Endothelial cell of umbilical vein (primary cell): ENCODE data around the gene ZNF225. TPM values are rescaled to one million over a fixed set of nuclear protein-coding genes. Genes with fewer than 3 reads are reported as not detected.

Experiments
- BruUV-seq: library from RNA; stranded (reverse); fragments of 400-500 nt; replicated peaks from 2 replicates; lab custom pipeline; 2021; lab: Mats Ljungman, UMichigan
- CTCF ChIA-PET: fragments of 300-600, 350-600 bp; sonication (Branson Sonifier 250); formaldehyde crosslinking; loops from one replicate; lab custom pipeline; 2021; ENCODE audit warnings: antibody characterized with exemption, inconsistent platforms; lab: Charles Lee
- POLR2A ChIA-PET: fragments of 300-600, 350-600 bp; sonication (Branson Sonifier 250); formaldehyde crosslinking; loops from one replicate; lab custom pipeline; 2021; ENCODE audit warnings: antibody characterized with exemption, inconsistent platforms; lab: Charles Lee
- DNase-seq: peaks from one replicate; pipeline ENCODE4 v3.0.0-alpha.2; 2011; ENCODE audit warnings: low read depth, low spot score
- FAIRE-seq: peaks from 2 replicates; lab custom pipeline; 2011; peaks lifted over from hg19 to GRCh38; lab: Jason Lieb, UNC
- H2AFZ ChIP-seq: 2 replicates; pipeline ENCODE4 v1.6.0; 2012; ENCODE audit warnings: low read depth, low read length, control low read depth, inconsistent platforms
- H3K27ac ChIP-seq: 2 replicates; pipeline ENCODE4 v1.5.1; 2011; ENCODE audit warnings: low read depth, mild to moderate bottlenecking, control low read depth, low read length, moderate library complexity; ENCODE audit not compliant: insufficient read depth
- H3K27me3 ChIP-seq, 2 experiments: 2 replicates each; pipeline versions ENCODE4 v1.6.0 to v1.6.1; 2011; ENCODE audit warnings: low read length in 2 of 2, mixed read lengths in 1 of 2; ENCODE audit not compliant: control insufficient read depth in 2 of 2, insufficient read depth in 2 of 2
- H3K36me3 ChIP-seq, 2 experiments: 2 replicates in 1 of 2; 3 replicates in 1 of 2; pipeline ENCODE4 v1.5.1; 2011; ENCODE audit warnings: low read length in 2 of 2, mild to moderate bottlenecking in 1 of 2, moderate library complexity in 1 of 2; ENCODE audit not compliant: control insufficient read depth in 2 of 2, insufficient read depth in 2 of 2; ENCODE audit errors: extremely low read depth in 1 of 2
- H3K4me1 ChIP-seq: 3 replicates; pipeline ENCODE4 v1.5.1; 2011; ENCODE audit warnings: mild to moderate bottlenecking, low read length; ENCODE audit not compliant: control insufficient read depth, insufficient read depth; ENCODE audit errors: extremely low read depth
- H3K4me2 ChIP-seq: 2 replicates; pipeline ENCODE4 v1.6.1; 2011; ENCODE audit warnings: low read length, control low read depth, mixed read lengths; ENCODE audit not compliant: insufficient read depth
- H3K4me3 ChIP-seq, 3 experiments: fragments of 200-600 bp in 1 of 3; sonication (generic), shearing (Covaris generic) in 1 of 3; replicated peaks in 1 of 3; 2 replicates each; pipeline ENCODE4 v1.5.1; 2011 to 2016; ENCODE audit warnings: control low read depth in 3 of 3, low read length in 3 of 3, mild to moderate bottlenecking in 2 of 3, inconsistent platforms in 1 of 3, low read depth in 1 of 3, moderate library complexity in 1 of 3; ENCODE audit not compliant: insufficient read depth in 1 of 3
- H3K79me2 ChIP-seq: 2 replicates; pipeline ENCODE4 v1.6.0; 2012; ENCODE audit warnings: low read length, inconsistent platforms; ENCODE audit not compliant: control insufficient read depth, insufficient read depth
- H3K9ac ChIP-seq: replicated peaks from 2 replicates; pipeline ENCODE3; 2011; ENCODE audit warnings: low read length, control low read depth; ENCODE audit not compliant: insufficient read depth; ENCODE audit errors: extremely low read depth
- H3K9me1 ChIP-seq: replicated peaks from 3 replicates; pipeline ENCODE4 v1.6.0; 2011; ENCODE audit warnings: mild to moderate bottlenecking, low read length; ENCODE audit not compliant: control insufficient read depth, insufficient read depth; ENCODE audit errors: extremely low read depth
- H3K9me3 ChIP-seq: replicated peaks from 2 replicates; pipeline ENCODE4 v1.5.1; 2012; ENCODE audit warnings: low read length, inconsistent platforms; ENCODE audit not compliant: control insufficient read depth, insufficient read depth
- H4K20me1 ChIP-seq: replicated peaks from 2 replicates; pipeline ENCODE3; 2011; ENCODE audit warnings: mild to moderate bottlenecking, low read length; ENCODE audit not compliant: control insufficient read depth, insufficient read depth; ENCODE audit errors: extremely low read depth
- FOS ChIP-seq: IDR thresholded peaks from 2 replicates; pipeline ENCODE4 v1.6.1; 2011; ENCODE audit warnings: mild to moderate bottlenecking, low read length, moderate library complexity, borderline replicate concordance; ENCODE audit not compliant: insufficient read depth
- GATA2 ChIP-seq: IDR thresholded peaks from 2 replicates; pipeline ENCODE4 v1.7.0; 2011; ENCODE audit warnings: low read depth, mild to moderate bottlenecking, moderate library complexity, mixed read lengths, low read length; ENCODE audit not compliant: insufficient read length, insufficient read depth
- JUN ChIP-seq: IDR thresholded peaks from 2 replicates; pipeline ENCODE4 v1.6.1; 2011; ENCODE audit warnings: borderline replicate concordance, low read depth; ENCODE audit not compliant: insufficient read length, insufficient read depth
- MYC ChIP-seq: IDR thresholded peaks from one replicate; pipeline ENCODE4 v1.6.1; 2011; ENCODE audit warnings: mild to moderate bottlenecking, low read depth, low read length
- POLR2A ChIP-seq: IDR thresholded peaks from 2 replicates; pipeline ENCODE4 v1.6.1; 2012; ENCODE audit warnings: low read depth, mild to moderate bottlenecking, control low read depth, low read length
- POLR2AphosphoS5 ChIP-seq: IDR thresholded peaks from 2 replicates; pipeline ENCODE4 v1.6.1; 2012; ENCODE audit warnings: low read depth, mild to moderate bottlenecking, control low read depth, low read length, moderate library complexity; ENCODE audit not compliant: insufficient read depth
- dilution Hi-C: fragments of 300-500 bp; cut with MboI; formaldehyde crosslinking; loops from one replicate; pipeline ENCODE4 v1.15.0; 2019; ENCODE audit warnings: low sequenced_read_pairs; ENCODE audit not compliant: extremely low pct_ligation_motif_present
- intact Hi-C: fragments of 100-400 bp; cut with micrococcal nuclease; formaldehyde crosslinking; loops from one replicate; pipeline ENCODE4 v1.10.0; 2022
- polyA plus RNA-seq, 4 experiments: library from polyadenylated mRNA; depleted of rRNA in 3 of 4; stranded (reverse) in 3 of 4; unstranded in 1 of 4; fragments of >200 nt; gene quantifications; 2 replicates each; pipeline versions ENCODE4 v1.2.1 to v1.2.3, GENCODE V29; 2011 to 2012; ENCODE audit warnings: missing spikeins in 1 of 4
- total RNA-seq: library from RNA; stranded (reverse); gene quantifications from 2 replicates; pipeline ENCODE4 v1.2.3, GENCODE V29; 2021
- TF ChIP-seq, protein P1 (sequence below), 2 donors: IDR thresholded peaks; 1 replicate in 1 of 2; 2 replicates in 1 of 2; pipeline ENCODE4 v1.5.1; 2011; ENCODE audit warnings: low read length in 2 of 2, mild to moderate bottlenecking in 2 of 2, moderate library complexity in 2 of 2, control low read depth in 1 of 2, inconsistent platforms in 1 of 2, low read depth in 1 of 2; ENCODE audit not compliant: insufficient read depth in 1 of 2; ENCODE audit errors: extremely low read depth in 1 of 2

Gene ZNF225
- total and polyA plus RNA-seq, 2 donors (not counting 3 experiments of a cell fraction or from before 2014, with no cell fraction given): 0.92 to 3.9 TPM

- Histone ChIP-seq H3K4me1 (peaks cover 6% of the 10 kb centered on the region), H3K4me3 (peak within 1 kb of the TSS; percentile 64 to 71 (median 67)), H3K9me1 (no peaks in the 10 kb centered on the region), H3K9ac (peak within 1 kb of the TSS; percentile 54), H4K20me1 (no peaks in the 10 kb centered on the region), H3K79me2 (peaks cover 7% of the 10 kb centered on the region), H3K27me3 (no peaks in the 10 kb centered on the region), H2AFZ (peak within 1 kb of the TSS; percentile 67), H3K27ac (peak within 1 kb of the TSS; percentile 14), H3K9me3 (no peaks in the 10 kb centered on the region), H3K36me3 (peaks cover 1 to 2% of the 10 kb centered on the region in 2 experiments), H3K4me2 (peak within 1 kb of the TSS; percentile 82)
- ChIA-PET CTCF (interaction anchor here (1.5 kb wide), 1 partner anchor 12 kb away, joined by 5 read pairs; no protein-coding TSS in a partner anchor), POLR2A (interaction anchor here (0.5 kb wide), 1 partner anchor 99 kb away, joined by 3 read pairs; no protein-coding TSS in a partner anchor)
- dilution Hi-C loops (no loop called here), intact Hi-C loops (loop anchor here (1.0 to 2.0 kb wide), 4 partner anchors 23 to 314 kb away; partner anchors contain the start of genes ZNF225, ZNF283 and ZNF284)
- DNase-seq: peak; percentile 83
- TSS peak; percentile 54 for BruUV-seq
- FAIRE-seq: peak; percentile 74
- TF ChIP-seq GATA2 (no peak), FOS (no peak), POLR2AphosphoS5 (peak; percentile 47), MYC (no peak), JUN (no peak), POLR2A (peak; percentile 59)
- TF ChIP-seq, protein P1, sequence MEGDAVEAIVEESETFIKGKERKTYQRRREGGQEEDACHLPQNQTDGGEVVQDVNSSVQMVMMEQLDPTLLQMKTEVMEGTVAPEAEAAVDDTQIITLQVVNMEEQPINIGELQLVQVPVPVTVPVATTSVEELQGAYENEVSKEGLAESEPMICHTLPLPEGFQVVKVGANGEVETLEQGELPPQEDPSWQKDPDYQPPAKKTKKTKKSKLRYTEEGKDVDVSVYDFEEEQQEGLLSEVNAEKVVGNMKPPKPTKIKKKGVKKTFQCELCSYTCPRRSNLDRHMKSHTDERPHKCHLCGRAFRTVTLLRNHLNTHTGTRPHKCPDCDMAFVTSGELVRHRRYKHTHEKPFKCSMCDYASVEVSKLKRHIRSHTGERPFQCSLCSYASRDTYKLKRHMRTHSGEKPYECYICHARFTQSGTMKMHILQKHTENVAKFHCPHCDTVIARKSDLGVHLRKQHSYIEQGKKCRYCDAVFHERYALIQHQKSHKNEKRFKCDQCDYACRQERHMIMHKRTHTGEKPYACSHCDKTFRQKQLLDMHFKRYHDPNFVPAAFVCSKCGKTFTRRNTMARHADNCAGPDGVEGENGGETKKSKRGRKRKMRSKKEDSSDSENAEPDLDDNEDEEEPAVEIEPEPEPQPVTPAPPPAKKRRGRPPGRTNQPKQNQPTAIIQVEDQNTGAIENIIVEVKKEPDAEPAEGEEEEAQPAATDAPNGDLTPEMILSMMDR (IDR thresholded peaks at IDR 0.05; ENCODE audit: extremely low read depth in 1 of 2, insufficient read depth in 1 of 2, low read depth in 1 of 2, low read length in 2 of 2): no peak
Measured at GRCh38 chr19:44141191-44142058, 28.2 kb downstream of the ZNF225 start, which contains the start of gene ZNF234. TSS of gene ZNF234 (plus strand) at chr19:44141554. CDS start at chr19:44144633, 3,079 bp downstream.
